Activated gamma-delta T cell treated with Interleukin-2 at 50 U/mL for 16 hours (primary cell): ENCODE measurements around the gene DEFB108B.
"Not testable (repeated sequence)": the region's sequence is repeated elsewhere in the genome, so short reads cannot be mapped to it uniquely, and the experiment has no call there.

Experiments used
- DNase-seq: peaks from one replicate; pipeline ENCODE4 v3.0.0-alpha.2; 2020

DEFB108B gene

DNA sequence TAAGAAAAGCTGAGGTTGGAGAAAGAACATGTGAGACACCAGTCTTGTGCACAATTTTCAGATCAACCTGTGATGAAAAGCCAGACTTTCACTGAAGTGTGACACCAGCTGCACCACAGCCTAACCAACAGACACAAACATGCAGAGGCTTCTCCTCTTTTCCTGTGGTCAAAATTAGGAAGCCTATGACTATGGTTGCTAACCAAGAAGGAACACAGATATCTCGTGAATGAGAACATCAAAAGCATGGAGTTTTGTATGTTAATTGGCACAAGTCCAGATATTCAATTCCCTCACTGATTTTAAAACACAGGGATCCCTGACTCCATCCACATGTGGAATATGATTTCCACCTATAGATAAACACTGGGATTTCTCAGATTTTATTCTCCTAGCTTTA, 11.5 kb upstream of the DEFB108B start:
- not testable (repeated sequence) for DNase-seq

GRCh38 chr11:71829247-71829646, 3.8 kb upstream of the DEFB108B start:
- DNase-seq, result not testable (repeated sequence)

DNA sequence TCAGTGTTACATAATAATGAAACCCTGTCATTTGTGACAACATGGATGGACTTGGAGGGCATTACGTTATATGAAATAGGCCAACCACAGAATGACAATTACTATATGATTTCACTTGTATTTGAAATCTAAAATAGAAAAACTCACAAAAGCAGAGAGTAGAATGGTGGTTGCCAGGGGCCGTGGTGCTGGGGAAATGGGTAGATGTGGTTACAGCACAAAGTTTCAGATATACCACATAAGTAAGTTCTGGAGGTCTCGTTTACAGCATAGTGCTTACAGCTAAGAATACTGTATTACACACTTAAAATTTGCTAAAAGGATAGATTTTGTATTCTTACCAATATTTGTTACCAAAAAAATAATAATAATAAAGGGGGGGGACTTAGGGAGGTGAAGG, 3.3 kb upstream of the DEFB108B start:
- not testable (repeated sequence) for DNase-seq

- DNase-seq, result not testable (repeated sequence)
Measured at GRCh38 chr11:71842720-71843119, 9.7 kb downstream of the DEFB108B start.

GRCh38 chr11:71843355-71843754, 10.4 kb downstream of the DEFB108B start:
- not testable (repeated sequence) for DNase-seq

GRCh38 chr11:71843858-71844257, 10.9 kb downstream of the DEFB108B start:
- DNase-seq, result no peak

- not testable (repeated sequence) for DNase-seq
Measured at GRCh38 chr11:71853895-71854294, 20.9 kb downstream of the DEFB108B start.

DNA sequence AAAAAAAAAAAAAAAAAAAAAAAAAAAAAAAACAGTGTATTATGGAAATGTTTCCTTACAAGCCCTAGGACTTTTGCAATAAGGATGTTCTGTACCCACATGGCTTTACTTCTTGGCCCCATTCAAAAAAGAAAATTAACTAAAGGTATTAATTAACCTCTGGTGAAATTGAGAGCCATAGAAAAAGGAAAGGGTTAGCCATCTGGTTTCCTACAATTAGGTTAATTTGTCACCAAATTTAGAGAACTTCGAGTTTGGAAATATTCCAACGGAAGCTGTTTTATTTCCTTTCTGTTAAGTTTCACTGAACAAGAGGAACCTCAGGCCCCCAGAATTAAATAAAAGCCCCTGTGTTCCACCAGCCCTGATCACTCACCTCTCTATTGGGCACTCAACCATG, 22.9 kb downstream of the DEFB108B start:
- DNase-seq, result not testable (repeated sequence)

- DNase-seq, result not testable (repeated sequence)
Measured at GRCh38 chr11:71860835-71861234, 27.8 kb downstream of the DEFB108B start.

GRCh38 chr11:71863978-71864627, 31.1 kb downstream of the DEFB108B start:
- DNase-seq, result not testable (repeated sequence)

- not testable (repeated sequence) for DNase-seq
Measured at GRCh38 chr11:71867209-71867608, 34.2 kb downstream of the DEFB108B start.

GRCh38 chr11:71869931-71870330, 36.9 kb downstream of the DEFB108B start:
- not testable (repeated sequence) for DNase-seq

- not testable (repeated sequence) for DNase-seq
Measured at GRCh38 chr11:71870661-71871060, 37.7 kb downstream of the DEFB108B start.

DNA sequence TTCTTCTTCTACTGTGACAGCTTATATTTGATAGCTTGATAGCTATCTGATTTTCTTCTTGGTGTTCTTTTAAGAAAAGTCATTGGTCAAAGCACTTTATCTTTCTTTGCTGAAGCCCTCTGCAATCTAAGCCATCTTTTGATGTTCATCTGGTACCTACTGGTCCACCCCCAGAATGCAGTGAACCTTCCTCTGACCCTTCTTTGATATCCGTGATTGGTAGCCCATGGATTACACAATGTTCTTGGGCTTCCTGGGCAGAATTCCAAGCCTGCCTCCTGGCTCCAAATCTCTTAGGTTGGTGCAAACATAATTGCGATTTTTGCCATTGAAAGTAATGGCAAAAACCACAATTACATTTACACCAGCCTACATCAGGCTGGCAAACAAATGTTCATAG, 43.3 kb downstream of the DEFB108B start:
- DNase-seq, result not testable (repeated sequence)

- DNase-seq, result not testable (repeated sequence)
Measured at GRCh38 chr11:71878059-71878458, 45.1 kb downstream of the DEFB108B start, which contains the start of gene DEFB131B. TSS of gene DEFB131B (plus strand) at chr11:71878453. CDS start at chr11:71878453, 0 bp downstream.

DNA sequence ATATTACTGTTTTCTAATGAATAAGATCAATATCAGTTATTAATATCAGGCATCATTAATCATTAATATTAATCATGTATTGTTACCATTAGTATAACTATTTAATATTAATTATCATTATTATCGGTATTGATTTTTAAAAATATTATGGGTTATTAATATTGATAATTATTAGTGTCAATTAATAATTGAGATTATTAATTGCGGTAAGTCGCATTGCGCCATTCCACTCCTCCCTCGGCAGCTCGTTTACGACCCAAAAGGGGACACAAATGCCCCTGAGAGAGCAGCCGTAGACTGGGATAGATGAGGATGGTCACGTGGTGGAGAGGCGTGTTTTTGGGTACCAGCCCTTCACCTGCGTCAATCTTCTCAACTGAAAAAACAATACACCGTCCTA, 52.8 kb downstream of the DEFB108B start:
- not testable (repeated sequence) for DNase-seq
